Osteoblast (primary cell): ENCODE results near the gene NEK1. TPM values are rescaled to one million over a fixed set of nuclear protein-coding genes. Genes with fewer than 3 reads are reported as not detected.

ENCODE experiments used
- DNase-seq: peaks from one replicate; pipeline ENCODE4 v3.0.0; 2011; ENCODE audit warnings: low spot score, mixed read lengths; ENCODE audit not compliant: insufficient read length; ENCODE audit errors: missing footprints
- H2AFZ ChIP-seq: 2 replicates; pipeline ENCODE4 v1.6.0; 2011; ENCODE audit warnings: mild to moderate bottlenecking, low read length
- H3K27ac ChIP-seq: 2 replicates; pipeline ENCODE4 v1.5.1; 2011; ENCODE audit warnings: mild to moderate bottlenecking, low read depth, low read length, moderate library complexity
- H3K27me3 ChIP-seq: 2 replicates; pipeline ENCODE4 v1.6.0; 2012; ENCODE audit warnings: mild to moderate bottlenecking, control low read depth, inconsistent platforms, low read length, moderate library complexity; ENCODE audit not compliant: insufficient read depth
- H3K36me3 ChIP-seq: 2 replicates; pipeline ENCODE4 v1.5.1; 2011; ENCODE audit warnings: mild to moderate bottlenecking, low read length, control low read depth, moderate library complexity; ENCODE audit not compliant: insufficient read depth
- H3K4me1 ChIP-seq: 2 replicates; pipeline ENCODE4 v1.5.1; 2011; ENCODE audit warnings: mild to moderate bottlenecking, low read length, control low read depth, moderate library complexity; ENCODE audit not compliant: insufficient read depth
- H3K4me2 ChIP-seq: 2 replicates; pipeline ENCODE4 v1.6.0; 2011; ENCODE audit warnings: mild to moderate bottlenecking, low read length; ENCODE audit not compliant: insufficient read depth
- H3K4me3 ChIP-seq: fragments of 200-600 bp; sonication (generic); 3 replicates; pipeline ENCODE4 v1.5.1; 2012; ENCODE audit warnings: mild to moderate bottlenecking, low read length, inconsistent platforms; ENCODE audit not compliant: insufficient read depth
- H3K79me2 ChIP-seq: 2 replicates; pipeline ENCODE4 v1.6.0; 2012; ENCODE audit warnings: mild to moderate bottlenecking, low read length, control low read depth, inconsistent platforms; ENCODE audit not compliant: insufficient read depth
- H3K9me3 ChIP-seq: 2 replicates; pipeline ENCODE4 v1.5.1; 2011; ENCODE audit warnings: low read depth, low read length, control low read depth
- H4K20me1 ChIP-seq: 2 replicates; pipeline ENCODE4 v1.6.0; 2012; ENCODE audit warnings: mild to moderate bottlenecking, low read length, control low read depth; ENCODE audit not compliant: insufficient read depth
- total RNA-seq: library from RNA; depleted of rRNA; stranded (reverse); fragments of >200 nt; gene quantifications from 2 replicates; pipeline ENCODE4 v1.2.3, GENCODE V29; 2012
- TF ChIP-seq, protein P1 (sequence below): IDR thresholded peaks from 2 replicates; pipeline ENCODE4 v1.5.1; 2011; ENCODE audit warnings: mild to moderate bottlenecking, low read depth, low read length, moderate library complexity; ENCODE audit errors: extremely low read depth

NEK1 gene
- total RNA-seq, 1 donor: 9.8 TPM

DNA sequence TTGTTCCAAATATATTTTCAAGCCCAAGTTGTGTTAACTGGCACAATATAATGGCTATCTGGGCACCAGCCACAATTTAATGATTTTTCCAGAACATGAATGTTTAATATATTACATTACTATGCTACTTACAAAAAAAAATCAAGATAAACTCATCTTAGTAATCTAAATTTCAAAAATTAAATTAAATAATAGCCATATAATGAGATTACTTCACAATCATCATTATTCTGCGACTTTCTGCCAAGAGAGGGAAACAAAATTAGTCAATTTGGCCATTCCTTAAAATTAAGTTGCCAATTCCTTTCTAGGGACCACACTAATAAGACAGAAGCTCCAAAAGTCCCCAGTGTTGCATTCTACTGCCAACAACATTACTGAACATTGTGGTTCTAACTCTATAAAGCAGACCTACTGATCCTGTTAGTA, 7.5 kb downstream of the NEK1 start:
- DNase-seq: no peak
- no peaks in the 10 kb centered on the region for H3K27me3 ChIP-seq
- H3K4me1 ChIP-seq: peaks cover 12% of the 10 kb centered on the region
- H2AFZ ChIP-seq: no peak overlapping the region
- H3K36me3 ChIP-seq: peaks cover 13% of the 10 kb centered on the region
- TF ChIP-seq, protein P1, sequence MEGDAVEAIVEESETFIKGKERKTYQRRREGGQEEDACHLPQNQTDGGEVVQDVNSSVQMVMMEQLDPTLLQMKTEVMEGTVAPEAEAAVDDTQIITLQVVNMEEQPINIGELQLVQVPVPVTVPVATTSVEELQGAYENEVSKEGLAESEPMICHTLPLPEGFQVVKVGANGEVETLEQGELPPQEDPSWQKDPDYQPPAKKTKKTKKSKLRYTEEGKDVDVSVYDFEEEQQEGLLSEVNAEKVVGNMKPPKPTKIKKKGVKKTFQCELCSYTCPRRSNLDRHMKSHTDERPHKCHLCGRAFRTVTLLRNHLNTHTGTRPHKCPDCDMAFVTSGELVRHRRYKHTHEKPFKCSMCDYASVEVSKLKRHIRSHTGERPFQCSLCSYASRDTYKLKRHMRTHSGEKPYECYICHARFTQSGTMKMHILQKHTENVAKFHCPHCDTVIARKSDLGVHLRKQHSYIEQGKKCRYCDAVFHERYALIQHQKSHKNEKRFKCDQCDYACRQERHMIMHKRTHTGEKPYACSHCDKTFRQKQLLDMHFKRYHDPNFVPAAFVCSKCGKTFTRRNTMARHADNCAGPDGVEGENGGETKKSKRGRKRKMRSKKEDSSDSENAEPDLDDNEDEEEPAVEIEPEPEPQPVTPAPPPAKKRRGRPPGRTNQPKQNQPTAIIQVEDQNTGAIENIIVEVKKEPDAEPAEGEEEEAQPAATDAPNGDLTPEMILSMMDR: no peak
- no peaks in the 10 kb centered on the region for H4K20me1 ChIP-seq
- no peak overlapping the region for H3K4me3 ChIP-seq
- H3K4me2 ChIP-seq: peak overlapping the region; percentile 12
- H3K79me2 ChIP-seq: peaks cover 28% of the 10 kb centered on the region
- peak overlapping the region; percentile 74 for H3K27ac ChIP-seq
- H3K9me3 ChIP-seq: no peaks in the 10 kb centered on the region

- H3K79me2 ChIP-seq: peaks cover 28% of the 10 kb centered on the region
- peaks cover 12% of the 10 kb centered on the region for H3K4me1 ChIP-seq
- peak; percentile 84 for DNase-seq
- no peaks in the 10 kb centered on the region for H3K27me3 ChIP-seq
- no peak overlapping the region for H3K4me3 ChIP-seq
- no peaks in the 10 kb centered on the region for H4K20me1 ChIP-seq
- H3K27ac ChIP-seq: peak overlapping the region; percentile 74
- peak overlapping the region; percentile 12 for H3K4me2 ChIP-seq
- peaks cover 15% of the 10 kb centered on the region for H3K36me3 ChIP-seq
- TF ChIP-seq, protein P1: no peak
- no peak overlapping the region for H2AFZ ChIP-seq
- no peaks in the 10 kb centered on the region for H3K9me3 ChIP-seq
Observed at GRCh38 chr4:169604131-169604900, 8.1 kb downstream of the NEK1 start.

DNA sequence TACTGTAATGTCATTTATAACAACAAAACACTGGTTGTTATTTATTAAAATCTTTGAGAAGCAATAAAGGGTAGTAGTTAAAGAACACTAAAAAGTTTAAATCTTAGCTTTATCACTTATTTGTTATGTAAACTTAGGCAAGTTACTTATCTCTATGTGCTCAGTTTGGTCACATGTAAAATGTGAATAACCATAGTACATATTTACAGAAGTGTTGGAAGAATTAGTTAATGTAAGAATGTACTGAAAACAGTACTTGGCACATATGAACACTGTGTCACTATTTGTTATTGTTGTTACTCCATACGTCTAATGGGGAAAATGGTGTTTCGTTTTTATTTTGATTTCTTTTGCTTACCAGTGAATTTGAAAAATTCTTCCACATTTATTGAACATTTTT, 9.1 kb downstream of the NEK1 start:
- H3K79me2 ChIP-seq: peaks cover 22% of the 10 kb centered on the region
- H2AFZ ChIP-seq: no peak overlapping the region
- no peaks in the 10 kb centered on the region for H4K20me1 ChIP-seq
- H3K4me2 ChIP-seq: no peak overlapping the region
- peaks cover 12% of the 10 kb centered on the region for H3K4me1 ChIP-seq
- H3K27me3 ChIP-seq: no peaks in the 10 kb centered on the region
- H3K9me3 ChIP-seq: no peaks in the 10 kb centered on the region
- H3K4me3 ChIP-seq: no peak overlapping the region
- H3K27ac ChIP-seq: no peak overlapping the region
- TF ChIP-seq, protein P1: no peak
- no peak for DNase-seq
- H3K36me3 ChIP-seq: peaks cover 15% of the 10 kb centered on the region

- TF ChIP-seq, protein P1: no peak
- Histone ChIP-seq H4K20me1 (no peaks in the 10 kb centered on the region), H3K9me3 (no peaks in the 10 kb centered on the region), H3K4me3 (no peak overlapping the region), H3K4me2 (no peak overlapping the region), H3K4me1 (peaks cover 12% of the 10 kb centered on the region), H3K27ac (no peak overlapping the region), H2AFZ (no peak overlapping the region), H3K79me2 (peaks cover 13% of the 10 kb centered on the region), H3K27me3 (no peaks in the 10 kb centered on the region), H3K36me3 (peaks cover 15% of the 10 kb centered on the region)
- no peak for DNase-seq
Observed at GRCh38 chr4:169601016-169601771, 11.2 kb downstream of the NEK1 start.
